Measurements from ENCODE around the gene MAN2B1. TPM values are rescaled to one million over a fixed set of nuclear protein-coding genes. Genes with fewer than 3 reads are reported as not detected.
A peak's percentile ranks its signal among the peaks of the same experiment; 100 is the strongest.

MAN2B1 gene
- total and polyA plus RNA-seq, 12 donors = 19.5 to 194 (median 113) TPM

DNA sequence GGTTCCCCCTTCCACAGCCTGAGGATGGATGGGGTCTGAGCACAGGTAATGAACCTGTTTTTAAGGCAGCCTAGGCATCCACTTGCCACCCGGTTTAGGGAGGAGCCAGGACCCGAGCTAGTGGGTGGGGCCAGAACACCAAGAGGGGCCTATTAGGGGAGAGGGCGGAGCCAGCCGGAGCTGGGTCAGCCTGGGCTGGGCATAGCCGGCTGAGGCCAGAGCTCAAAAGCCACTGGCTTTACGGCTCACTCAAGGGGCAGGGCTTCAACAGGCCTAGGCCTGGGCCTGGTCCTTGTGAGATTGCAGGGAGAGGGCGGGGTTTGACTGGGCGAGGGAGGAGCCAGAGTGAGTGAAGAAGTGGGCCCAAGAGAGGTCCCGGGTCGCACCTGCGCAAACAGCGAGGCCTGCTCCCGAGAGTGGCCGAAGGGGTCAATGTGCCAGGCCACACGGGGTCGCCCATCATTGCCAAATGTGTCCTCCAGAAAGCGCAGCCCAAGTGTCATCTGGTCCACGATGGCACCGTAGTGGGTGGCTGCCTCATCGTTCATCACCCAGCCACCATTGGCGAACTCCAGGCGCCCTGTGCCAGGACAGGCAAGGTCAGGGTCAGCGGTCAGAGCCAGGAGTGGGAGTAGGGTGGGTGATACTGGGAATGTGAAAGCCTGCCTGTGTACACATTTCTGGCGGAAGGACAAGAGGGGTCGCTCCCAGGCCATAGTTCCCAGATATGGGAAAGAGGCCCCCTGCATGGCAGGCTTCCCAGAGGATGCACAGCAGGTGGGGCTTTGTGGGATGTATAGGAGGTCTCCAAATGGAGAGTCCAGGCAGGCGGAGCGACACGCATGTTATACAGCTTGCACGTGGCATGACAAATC, 1.9 kb downstream of the MAN2B1 start:
- Histone ChIP-seq H3K27me3 (no peaks in the 10 kb centered on the region), H3K9me3 (replicated peaks in 1 of 3) (no peaks in the 10 kb centered on the region), H3K4me3 (no peak overlapping the region), H3K36me3 (replicated peaks in 1 of 2) (peaks cover 0 to 42% of the 10 kb centered on the region in 2 donors), H3K4me1 (replicated peaks in 1 of 2) (peaks cover 10 to 28% of the 10 kb centered on the region in 2 donors), H3K27ac (peak overlapping the region in 1 of 5 donors; percentile 24)
- WGBS, 4 donors = 77 to 82% (median 79%) methylated on average over 17 to 29 of the region's 29 CpGs
- DNase-seq = no peak
- intact Hi-C loops (cut with DNase I) = loop anchor here in 1 of 2 donors (5.0 kb wide), 1 partner anchor 52 kb away; the partner anchor contains the start of genes ZNF490 and ZNF791
- TF ChIP-seq, protein P1, sequence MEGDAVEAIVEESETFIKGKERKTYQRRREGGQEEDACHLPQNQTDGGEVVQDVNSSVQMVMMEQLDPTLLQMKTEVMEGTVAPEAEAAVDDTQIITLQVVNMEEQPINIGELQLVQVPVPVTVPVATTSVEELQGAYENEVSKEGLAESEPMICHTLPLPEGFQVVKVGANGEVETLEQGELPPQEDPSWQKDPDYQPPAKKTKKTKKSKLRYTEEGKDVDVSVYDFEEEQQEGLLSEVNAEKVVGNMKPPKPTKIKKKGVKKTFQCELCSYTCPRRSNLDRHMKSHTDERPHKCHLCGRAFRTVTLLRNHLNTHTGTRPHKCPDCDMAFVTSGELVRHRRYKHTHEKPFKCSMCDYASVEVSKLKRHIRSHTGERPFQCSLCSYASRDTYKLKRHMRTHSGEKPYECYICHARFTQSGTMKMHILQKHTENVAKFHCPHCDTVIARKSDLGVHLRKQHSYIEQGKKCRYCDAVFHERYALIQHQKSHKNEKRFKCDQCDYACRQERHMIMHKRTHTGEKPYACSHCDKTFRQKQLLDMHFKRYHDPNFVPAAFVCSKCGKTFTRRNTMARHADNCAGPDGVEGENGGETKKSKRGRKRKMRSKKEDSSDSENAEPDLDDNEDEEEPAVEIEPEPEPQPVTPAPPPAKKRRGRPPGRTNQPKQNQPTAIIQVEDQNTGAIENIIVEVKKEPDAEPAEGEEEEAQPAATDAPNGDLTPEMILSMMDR (IDR thresholded peaks at IDR 0.05) = no peak
- TF ChIP-seq POLR2A (IDR thresholded peaks at IDR 0.05) = no peak

DNA sequence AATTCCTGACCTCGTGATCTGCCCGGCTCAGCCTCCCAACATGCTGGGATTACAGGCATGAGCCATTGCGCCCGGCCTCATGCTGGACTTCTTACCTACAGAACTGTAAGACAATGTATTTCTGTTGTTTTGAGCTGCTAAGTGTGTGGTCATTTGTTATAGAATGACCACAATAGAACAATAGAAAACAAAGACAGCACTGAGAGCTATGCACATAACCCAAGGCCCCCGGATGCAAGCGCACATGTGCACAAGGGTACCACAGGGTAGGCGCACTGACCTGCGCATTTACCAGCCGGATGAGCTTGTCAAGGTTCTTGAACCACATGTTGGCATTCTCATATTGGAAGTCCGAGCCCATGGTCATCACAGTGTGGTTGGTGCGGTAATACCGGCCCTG, 5.6 kb downstream of the MAN2B1 start:
- H3K9me3 ChIP-seq (replicated peaks in 1 of 3) = no peaks in the 10 kb centered on the region
- intact Hi-C loops (cut with DNase I) = no loop called here
- no peak overlapping the region for H3K4me3 ChIP-seq
- no peaks in the 10 kb centered on the region for H3K27me3 ChIP-seq
- no peak for DNase-seq
- no peak for TF ChIP-seq POLR2A (IDR thresholded peaks at IDR 0.05)
- TF ChIP-seq, protein P1 (IDR thresholded peaks at IDR 0.05) = no peak
- H3K36me3 ChIP-seq (replicated peaks in 1 of 2) = peaks cover 0 to 50% of the 10 kb centered on the region in 2 donors
- no peak overlapping the region for H3K27ac ChIP-seq
- WGBS, 4 donors = 94 to 97% (median 95%) methylated on average over 6 to 12 of the region's 12 CpGs
- peaks cover 0 to 7% of the 10 kb centered on the region in 2 donors for H3K4me1 ChIP-seq (replicated peaks in 1 of 2)

GRCh38 chr19:12657966-12658365, 8.6 kb downstream of the MAN2B1 start:
- DNase-seq = no peak
- Histone ChIP-seq H3K27me3 (no peaks in the 10 kb centered on the region), H3K4me3 (no peak overlapping the region), H3K27ac (no peak overlapping the region), H3K9me3 (replicated peaks in 1 of 3) (no peaks in the 10 kb centered on the region), H3K4me1 (replicated peaks in 1 of 2) (no peaks in the 10 kb centered on the region), H3K36me3 (replicated peaks in 1 of 2) (peaks cover 0 to 48% of the 10 kb centered on the region in 2 donors)
- no peak for TF ChIP-seq POLR2A (IDR thresholded peaks at IDR 0.05)
- TF ChIP-seq, protein P1 (IDR thresholded peaks at IDR 0.05) = no peak
- intact Hi-C loops (cut with DNase I) = no loop called here
- WGBS, 4 donors = 90 to 97% (median 96%) methylated on average over 19 to 22 of the region's 22 CpGs

- no peak overlapping the region for H3K4me3 ChIP-seq
- 53 to 71% (median 61%) methylated on average over 35 to 50 of the region's 50 CpGs for WGBS, 4 donors
- H3K27me3 ChIP-seq = no peaks in the 10 kb centered on the region
- peaks cover 0 to 38% of the 10 kb centered on the region in 2 donors for H3K36me3 ChIP-seq (replicated peaks in 1 of 2)
- H3K9me3 ChIP-seq (replicated peaks in 1 of 3) = no peaks in the 10 kb centered on the region
- TF ChIP-seq, protein P1 (IDR thresholded peaks at IDR 0.05) = no peak
- TF ChIP-seq POLR2A (IDR thresholded peaks at IDR 0.05) = no peak
- intact Hi-C loops (cut with DNase I) = no loop called here
- DNase-seq = no peak
- H3K4me1 ChIP-seq (replicated peaks in 1 of 2) = no peaks in the 10 kb centered on the region
- no peak overlapping the region for H3K27ac ChIP-seq
These were observed 9.5 kb downstream of the MAN2B1 start for GRCh38 chr19:12656899-12657571.
